Upper lobe of left lung (tissue), 4 donors: ENCODE results near the gene PLEKHA5.

Source experiments
- POLR2A ChIP-seq, 4 donors: fragments of 450-650 bp; IDR thresholded peaks; one replicate each; pipeline ENCODE4 v1.5.1; 2016 to 2017; ENCODE audit warnings: antibody characterized with exemption in 4 of 4, mild to moderate bottlenecking in 2 of 4
- POLR2AphosphoS5 ChIP-seq, 2 donors: sonication (generic); formaldehyde crosslinking; IDR thresholded peaks; one replicate each; pipeline ENCODE4 v1.5.1; 2017; ENCODE audit warnings: antibody characterized with exemption in 2 of 2
- TF ChIP-seq, protein P1 (sequence below), 6 experiments: fragments of 450-650 bp in 4 of 6; fragments of 200-600 bp in 2 of 6; sonication (generic) in 2 of 6; IDR thresholded peaks; one replicate each; pipeline ENCODE4 v1.5.1; 2016 to 2019; ENCODE audit warnings: antibody characterized with exemption in 6 of 6

DNA sequence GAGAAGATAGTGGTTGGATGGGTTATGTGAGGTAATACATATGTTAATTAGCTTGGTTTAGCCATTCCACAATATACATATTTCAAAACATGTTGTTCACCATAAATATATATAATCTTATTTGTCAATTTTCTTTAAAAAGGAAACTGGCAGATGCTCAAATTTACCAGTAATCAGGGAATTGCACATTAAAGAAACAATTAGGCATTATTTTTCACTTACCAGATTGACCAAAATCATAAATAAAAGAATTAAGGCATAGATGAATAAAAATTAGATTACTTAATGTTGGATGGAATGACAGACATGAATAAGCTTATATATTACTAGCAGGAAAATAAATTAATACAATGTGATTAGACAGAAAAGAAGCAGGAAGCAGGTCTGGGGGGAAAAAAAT lies 147.2 kb downstream of the PLEKHA5 start:
- TF ChIP-seq, protein P1, sequence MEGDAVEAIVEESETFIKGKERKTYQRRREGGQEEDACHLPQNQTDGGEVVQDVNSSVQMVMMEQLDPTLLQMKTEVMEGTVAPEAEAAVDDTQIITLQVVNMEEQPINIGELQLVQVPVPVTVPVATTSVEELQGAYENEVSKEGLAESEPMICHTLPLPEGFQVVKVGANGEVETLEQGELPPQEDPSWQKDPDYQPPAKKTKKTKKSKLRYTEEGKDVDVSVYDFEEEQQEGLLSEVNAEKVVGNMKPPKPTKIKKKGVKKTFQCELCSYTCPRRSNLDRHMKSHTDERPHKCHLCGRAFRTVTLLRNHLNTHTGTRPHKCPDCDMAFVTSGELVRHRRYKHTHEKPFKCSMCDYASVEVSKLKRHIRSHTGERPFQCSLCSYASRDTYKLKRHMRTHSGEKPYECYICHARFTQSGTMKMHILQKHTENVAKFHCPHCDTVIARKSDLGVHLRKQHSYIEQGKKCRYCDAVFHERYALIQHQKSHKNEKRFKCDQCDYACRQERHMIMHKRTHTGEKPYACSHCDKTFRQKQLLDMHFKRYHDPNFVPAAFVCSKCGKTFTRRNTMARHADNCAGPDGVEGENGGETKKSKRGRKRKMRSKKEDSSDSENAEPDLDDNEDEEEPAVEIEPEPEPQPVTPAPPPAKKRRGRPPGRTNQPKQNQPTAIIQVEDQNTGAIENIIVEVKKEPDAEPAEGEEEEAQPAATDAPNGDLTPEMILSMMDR (IDR thresholded peaks at IDR 0.05) = no peak
- TF ChIP-seq POLR2A (IDR thresholded peaks at IDR 0.05) = no peak
- no peak for TF ChIP-seq POLR2AphosphoS5 (IDR thresholded peaks at IDR 0.05)
